Panc1 (cell line): Measurements from ENCODE around the gene PCBD1. TPM values are rescaled to one million over a fixed set of nuclear protein-coding genes. Genes with fewer than 3 reads are reported as not detected.

ENCODE experiments used
- ATAC-seq: fragments of 200-7000 bp; cut with Tn5 transposase; 2 replicates; pipeline ENCODE4 v1.9.1; 2020; ENCODE audit warnings: mild to moderate bottlenecking, moderate library complexity
- BruUV-seq: library from RNA; stranded (reverse); fragments of 400-500 nt; replicated peaks from 2 replicates; lab custom pipeline; 2021; lab: Mats Ljungman, UMichigan
- CTCF ChIA-PET: fragments of 300-600 bp; sonication (Branson Sonifier 250); formaldehyde crosslinking; loops from one replicate; lab custom pipeline; 2022; ENCODE audit warnings: antibody characterized with exemption; lab: Charles Lee
- POLR2A ChIA-PET: fragments of 300-600 bp; sonication (Branson Sonifier 250); formaldehyde crosslinking; loops from one replicate; lab custom pipeline; 2022; ENCODE audit warnings: antibody characterized with exemption; lab: Charles Lee
- DNase-seq: peaks from one replicate; pipeline ENCODE4 v3.0.0-alpha.2; 2010; ENCODE audit warnings: low read depth, low spot score
- H3K27ac ChIP-seq: 2 replicates; pipeline ENCODE4 v1.5.1; 2011; ENCODE audit warnings: mild to moderate bottlenecking, low read length, inconsistent platforms
- H3K27me3 ChIP-seq: fragments of 200-500 bp; sonication (Bioruptor generic); 2 replicates; pipeline ENCODE4 v1.6.0; 2014; ENCODE audit warnings: low read length, inconsistent platforms; ENCODE audit not compliant: control insufficient read depth, insufficient read depth
- H3K36me3 ChIP-seq: fragments of 200-500 bp; sonication (Bioruptor generic); 2 replicates; pipeline ENCODE4 v1.5.1; 2014; ENCODE audit warnings: inconsistent platforms, mild to moderate bottlenecking, low read length, moderate library complexity; ENCODE audit not compliant: control insufficient read depth, insufficient read depth
- H3K4me1 ChIP-seq: 2 replicates; pipeline ENCODE4 v1.5.1; 2011; ENCODE audit warnings: inconsistent platforms, mild to moderate bottlenecking, low read length, moderate library complexity; ENCODE audit not compliant: control insufficient read depth, insufficient read depth
- H3K4me3 ChIP-seq, 2 experiments: 2 replicates each; pipeline ENCODE4 v1.5.1; 2011 to 2012; ENCODE audit warnings: low read depth in 2 of 2, low read length in 2 of 2, mild to moderate bottlenecking in 2 of 2, inconsistent platforms in 1 of 2, moderate library complexity in 1 of 2
- H3K9me3 ChIP-seq: fragments of 200-500 bp; sonication (Bioruptor generic); 2 replicates; pipeline ENCODE4 v1.5.1; 2014; ENCODE audit warnings: low read depth, mild to moderate bottlenecking, inconsistent platforms, low read length, moderate library complexity; ENCODE audit not compliant: control insufficient read depth, insufficient read depth
- POLR2AphosphoS5 ChIP-seq: IDR thresholded peaks from 2 replicates; pipeline ENCODE4 v1.6.1; 2012; ENCODE audit warnings: mild to moderate bottlenecking, low read depth, low read length, moderate library complexity
- SIN3A ChIP-seq: IDR thresholded peaks from 2 replicates; pipeline ENCODE4 v1.6.1; 2012; ENCODE audit warnings: low read depth, mild to moderate bottlenecking, low read length, moderate library complexity, borderline replicate concordance; ENCODE audit not compliant: insufficient read depth
- TCF7L2 ChIP-seq: IDR thresholded peaks from 2 replicates; pipeline ENCODE4 v1.6.1; 2011; ENCODE audit warnings: mild to moderate bottlenecking, low read depth, low read length, inconsistent platforms
- in situ Hi-C: cut with HindIII; loops from 2 replicates; pipeline ENCODE4 v1.10.0; 2016; ENCODE audit warnings: low sequenced_read_pairs, low pct_unique_long_range_greater_than_20kb
- intact Hi-C: fragments of 100-400 bp; cut with micrococcal nuclease; formaldehyde crosslinking; loops from one replicate; pipeline ENCODE4 v1.10.0; 2022; ENCODE audit not compliant: unreplicated experiment
- total RNA-seq: library from RNA; stranded (reverse); gene quantifications from one replicate; pipeline ENCODE4 v1.2.1, GENCODE V29; 2021; ENCODE audit not compliant: unreplicated experiment
- TF ChIP-seq, protein P1 (sequence below): fragments of 450-650 bp; IDR thresholded peaks from 2 replicates; pipeline ENCODE4 v1.5.1; 2017; ENCODE audit warnings: mild to moderate bottlenecking
- TF ChIP-seq, protein P2 (sequence below), 2 experiments: IDR thresholded peaks; 2 replicates each; pipeline ENCODE4 v1.6.1; 2011 to 2012; ENCODE audit warnings: low read depth in 2 of 2, control low read depth in 1 of 2, low read length in 1 of 2, mild to moderate bottlenecking in 1 of 2, moderate library complexity in 1 of 2; ENCODE audit not compliant: insufficient read depth in 1 of 2

PCBD1 gene
- total RNA-seq, 1 experiment from 2014 or later: 122 TPM

GRCh38 chr10:70926226-70927000 is 38.0 kb upstream of the PCBD1 start:
- Histone ChIP-seq H3K4me1 (no peaks in the 10 kb centered on the region), H3K27me3 (peaks cover 12% of the 10 kb centered on the region), H3K36me3 (no peaks in the 10 kb centered on the region), H3K27ac (no peak overlapping the region), H3K9me3 (no peaks in the 10 kb centered on the region), H3K4me3 (no peak overlapping the region)
- TF ChIP-seq, protein P1, sequence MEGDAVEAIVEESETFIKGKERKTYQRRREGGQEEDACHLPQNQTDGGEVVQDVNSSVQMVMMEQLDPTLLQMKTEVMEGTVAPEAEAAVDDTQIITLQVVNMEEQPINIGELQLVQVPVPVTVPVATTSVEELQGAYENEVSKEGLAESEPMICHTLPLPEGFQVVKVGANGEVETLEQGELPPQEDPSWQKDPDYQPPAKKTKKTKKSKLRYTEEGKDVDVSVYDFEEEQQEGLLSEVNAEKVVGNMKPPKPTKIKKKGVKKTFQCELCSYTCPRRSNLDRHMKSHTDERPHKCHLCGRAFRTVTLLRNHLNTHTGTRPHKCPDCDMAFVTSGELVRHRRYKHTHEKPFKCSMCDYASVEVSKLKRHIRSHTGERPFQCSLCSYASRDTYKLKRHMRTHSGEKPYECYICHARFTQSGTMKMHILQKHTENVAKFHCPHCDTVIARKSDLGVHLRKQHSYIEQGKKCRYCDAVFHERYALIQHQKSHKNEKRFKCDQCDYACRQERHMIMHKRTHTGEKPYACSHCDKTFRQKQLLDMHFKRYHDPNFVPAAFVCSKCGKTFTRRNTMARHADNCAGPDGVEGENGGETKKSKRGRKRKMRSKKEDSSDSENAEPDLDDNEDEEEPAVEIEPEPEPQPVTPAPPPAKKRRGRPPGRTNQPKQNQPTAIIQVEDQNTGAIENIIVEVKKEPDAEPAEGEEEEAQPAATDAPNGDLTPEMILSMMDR: no peak
- TF ChIP-seq, protein P2, sequence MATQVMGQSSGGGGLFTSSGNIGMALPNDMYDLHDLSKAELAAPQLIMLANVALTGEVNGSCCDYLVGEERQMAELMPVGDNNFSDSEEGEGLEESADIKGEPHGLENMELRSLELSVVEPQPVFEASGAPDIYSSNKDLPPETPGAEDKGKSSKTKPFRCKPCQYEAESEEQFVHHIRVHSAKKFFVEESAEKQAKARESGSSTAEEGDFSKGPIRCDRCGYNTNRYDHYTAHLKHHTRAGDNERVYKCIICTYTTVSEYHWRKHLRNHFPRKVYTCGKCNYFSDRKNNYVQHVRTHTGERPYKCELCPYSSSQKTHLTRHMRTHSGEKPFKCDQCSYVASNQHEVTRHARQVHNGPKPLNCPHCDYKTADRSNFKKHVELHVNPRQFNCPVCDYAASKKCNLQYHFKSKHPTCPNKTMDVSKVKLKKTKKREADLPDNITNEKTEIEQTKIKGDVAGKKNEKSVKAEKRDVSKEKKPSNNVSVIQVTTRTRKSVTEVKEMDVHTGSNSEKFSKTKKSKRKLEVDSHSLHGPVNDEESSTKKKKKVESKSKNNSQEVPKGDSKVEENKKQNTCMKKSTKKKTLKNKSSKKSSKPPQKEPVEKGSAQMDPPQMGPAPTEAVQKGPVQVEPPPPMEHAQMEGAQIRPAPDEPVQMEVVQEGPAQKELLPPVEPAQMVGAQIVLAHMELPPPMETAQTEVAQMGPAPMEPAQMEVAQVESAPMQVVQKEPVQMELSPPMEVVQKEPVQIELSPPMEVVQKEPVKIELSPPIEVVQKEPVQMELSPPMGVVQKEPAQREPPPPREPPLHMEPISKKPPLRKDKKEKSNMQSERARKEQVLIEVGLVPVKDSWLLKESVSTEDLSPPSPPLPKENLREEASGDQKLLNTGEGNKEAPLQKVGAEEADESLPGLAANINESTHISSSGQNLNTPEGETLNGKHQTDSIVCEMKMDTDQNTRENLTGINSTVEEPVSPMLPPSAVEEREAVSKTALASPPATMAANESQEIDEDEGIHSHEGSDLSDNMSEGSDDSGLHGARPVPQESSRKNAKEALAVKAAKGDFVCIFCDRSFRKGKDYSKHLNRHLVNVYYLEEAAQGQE (IDR thresholded peaks at IDR 0.05; ENCODE audit: insufficient read depth in 1 of 2, low read depth in 2 of 2, low read length in 1 of 2): no peak
- TF ChIP-seq POLR2AphosphoS5 (no peak), SIN3A (no peak), TCF7L2 (no peak)
- ChIA-PET POLR2A (no interaction called here), CTCF (interaction anchor here (0.6 to 1.0 kb wide), 2 partner anchors 49 to 282 kb away, joined by 4 to 5 read pairs; no protein-coding TSS in a partner anchor)
- BruUV-seq: no TSS peak
- intact Hi-C loops (no loop called here), in situ Hi-C loops (no loop called here)
- peak; percentile 8; the same call in 1 of the 2 replicates for ATAC-seq
- DNase-seq: no peak

- H3K4me3 ChIP-seq: no peak overlapping the region
- no peak for DNase-seq
- BruUV-seq: no TSS peak
- H3K9me3 ChIP-seq: no peaks in the 10 kb centered on the region
- ATAC-seq: peak; percentile 87
- TF ChIP-seq TCF7L2: no peak
- TF ChIP-seq POLR2AphosphoS5: no peak
- TF ChIP-seq, protein P1: peak; percentile 100
- no peak for TF ChIP-seq SIN3A
- TF ChIP-seq, protein P2 (IDR thresholded peaks at IDR 0.05; ENCODE audit: insufficient read depth in 1 of 2, low read depth in 2 of 2, low read length in 1 of 2): no peak
- H3K27me3 ChIP-seq: peaks cover 14% of the 10 kb centered on the region; the same call in 1 of the 2 replicates
- CTCF ChIA-PET: interaction anchor here (0.6 to 1.8 kb wide), 4 partner anchors 16 to 283 kb away, joined by 3 to 6 read pairs (median 4); no protein-coding TSS in a partner anchor
- POLR2A ChIA-PET: no interaction called here
- in situ Hi-C loops: no loop called here
- H3K27ac ChIP-seq: no peak overlapping the region
- intact Hi-C loops: loop anchor here (2.0 kb wide), 1 partner anchor 283 kb away; no protein-coding TSS in a partner anchor
- H3K4me1 ChIP-seq: no peaks in the 10 kb centered on the region
- no peaks in the 10 kb centered on the region for H3K36me3 ChIP-seq
Observed at GRCh38 chr10:70925377-70926225, 37.2 kb upstream of the PCBD1 start.
